Type B pancreatic cell (in vitro differentiated cells): ENCODE measurements around the gene SIPA1L3. TPM values are rescaled to one million over a fixed set of nuclear protein-coding genes. Genes with fewer than 3 reads are reported as not detected.
"Not testable (repeated sequence)": the region's sequence is repeated elsewhere in the genome, so short reads cannot be mapped to it uniquely, and the experiment has no call there.

ENCODE experiments used
- DNase-seq: peaks from one replicate; pipeline ENCODE4 v3.0.0; 2021; ENCODE audit warnings: mixed read lengths; ENCODE audit not compliant: unreplicated experiment; ENCODE audit errors: extremely low spot score
- H3K27ac Mint-ChIP-seq: 2 replicates; pipeline ENCODE4 v1.8.0; 2021; ENCODE audit warnings: mild to moderate bottlenecking, mixed read lengths
- H3K27me3 Mint-ChIP-seq: 2 replicates; pipeline ENCODE4 v1.8.0; 2021; ENCODE audit warnings: mixed read lengths
- H3K36me3 Mint-ChIP-seq: 2 replicates; pipeline ENCODE4 v1.8.0; 2021; ENCODE audit warnings: mixed read lengths
- H3K4me1 Mint-ChIP-seq: one replicate; pipeline ENCODE4 v1.8.0; 2021; ENCODE audit warnings: mixed read lengths; ENCODE audit not compliant: unreplicated experiment
- H3K4me3 Mint-ChIP-seq: 2 replicates; pipeline ENCODE4 v1.8.0; 2021; ENCODE audit warnings: mild to moderate bottlenecking, mixed read lengths
- H3K9me3 Mint-ChIP-seq: 2 replicates; pipeline ENCODE4 v1.8.0; 2021; ENCODE audit warnings: mixed read lengths
- CTCF ChIP-seq: fragments of 200-600 bp; sonication (generic); conservative IDR thresholded peaks from 2 replicates; pipeline ENCODE4 v1.5.0; 2021; ENCODE audit warnings: antibody characterized with exemption, mild to moderate bottlenecking
- long read RNA-seq: library from polyadenylated mRNA; unstranded; transcript quantifications from one replicate; pipeline ENCODE4 v2.0.0, GENCODE V29; 2020
- total RNA-seq: library from RNA; stranded (reverse); gene quantifications from 2 replicates; pipeline ENCODE4 v1.2.1, GENCODE V29; 2021; ENCODE audit warnings: low replicate concordance

Gene SIPA1L3
- total RNA-seq: 53.7 and 62.6 TPM in 2 replicates
- long read RNA-seq, partial matches to known transcripts: 0 of 2 reads
- long read RNA-seq, other reads (novel, unspliced or antisense): 2 of 2 reads

- Mint-ChIP-seq H3K27me3 (no peaks in the 10 kb centered on the region), H3K9me3 (no peaks in the 10 kb centered on the region), H3K4me3 (peak within 1 kb of the TSS; percentile 95), H3K36me3 (no peaks in the 10 kb centered on the region), H3K27ac (peak within 1 kb of the TSS; percentile 94), H3K4me1 (peaks cover 35% of the 10 kb centered on the region)
- no peak for TF ChIP-seq CTCF
- DNase-seq: peak; percentile 97
Measured at GRCh38 chr19:37906869-37907734, at the start of gene SIPA1L3. SIPA1L3 (plus strand) TSS chr19:37907208; CDS start chr19:38081566, 174,358 bp downstream.

GRCh38 chr19:37864501-37864900, 42.5 kb upstream of the SIPA1L3 start:
- H3K27me3 Mint-ChIP-seq: peaks cover 4% of the 10 kb centered on the region
- peaks cover under 1% of the 10 kb centered on the region for H3K9me3 Mint-ChIP-seq
- H3K27ac Mint-ChIP-seq: no peak overlapping the region
- no peaks in the 10 kb centered on the region for H3K36me3 Mint-ChIP-seq
- no peak for TF ChIP-seq CTCF
- H3K4me3 Mint-ChIP-seq: no peak overlapping the region
- no peak for DNase-seq
- H3K4me1 Mint-ChIP-seq: no peaks in the 10 kb centered on the region

GRCh38 chr19:37865930-37866329, 41.1 kb upstream of the SIPA1L3 start:
- H3K27ac Mint-ChIP-seq, H3K4me3 Mint-ChIP-seq, H3K27me3 Mint-ChIP-seq, H3K36me3 Mint-ChIP-seq, DNase-seq, H3K4me1 Mint-ChIP-seq, H3K9me3 Mint-ChIP-seq: not testable (repeated sequence)

- no peaks in the 10 kb centered on the region for H3K36me3 Mint-ChIP-seq
- no peak overlapping the region for H3K4me3 Mint-ChIP-seq
- no peak for TF ChIP-seq CTCF
- no peaks in the 10 kb centered on the region for H3K4me1 Mint-ChIP-seq
- peaks cover 4% of the 10 kb centered on the region for H3K27me3 Mint-ChIP-seq
- peaks cover 9% of the 10 kb centered on the region for H3K9me3 Mint-ChIP-seq
- no peak overlapping the region for H3K27ac Mint-ChIP-seq
- no peak for DNase-seq
Measured at GRCh38 chr19:37867831-37868230, 39.2 kb upstream of the SIPA1L3 start.

GRCh38 chr19:37869766-37870340, 37.2 kb upstream of the SIPA1L3 start:
- Mint-ChIP-seq H3K27me3 (peaks cover 4% of the 10 kb centered on the region), H3K27ac (no peak overlapping the region), H3K4me1 (no peaks in the 10 kb centered on the region), H3K9me3 (peaks cover 9% of the 10 kb centered on the region), H3K4me3 (no peak overlapping the region), H3K36me3 (no peaks in the 10 kb centered on the region)
- no peak for DNase-seq
- no peak for TF ChIP-seq CTCF

- no peak for DNase-seq
- no peak overlapping the region for H3K4me3 Mint-ChIP-seq
- H3K27ac Mint-ChIP-seq: no peak overlapping the region
- no peaks in the 10 kb centered on the region for H3K27me3 Mint-ChIP-seq
- H3K9me3 Mint-ChIP-seq: peaks cover 9% of the 10 kb centered on the region
- TF ChIP-seq CTCF: no peak
- H3K4me1 Mint-ChIP-seq: no peaks in the 10 kb centered on the region
- H3K36me3 Mint-ChIP-seq: no peaks in the 10 kb centered on the region
Measured at GRCh38 chr19:37872383-37872782, 34.6 kb upstream of the SIPA1L3 start.
